SU-DHL-6 (cell line): ENCODE results near the gene LINGO4.

Experiments
- CTCF ChIP-seq: fragments of 200-600 bp; sonication (generic); IDR thresholded peaks from one replicate; pipeline ENCODE4 v1.5.1; 2017; ENCODE audit warnings: antibody characterized with exemption, mild to moderate bottlenecking, low read length, moderate library complexity; ENCODE audit not compliant: insufficient read depth, poor library complexity, severe bottlenecking
- EZH2phosphoT487 ChIP-seq: fragments of 200-600 bp; sonication (generic), shearing (Covaris generic); conservative IDR thresholded peaks from 2 replicates; pipeline ENCODE4 v1.6.1; 2018; ENCODE audit warnings: mild to moderate bottlenecking, antibody characterized with exemption, low read length, moderate library complexity, mixed read lengths

- TF ChIP-seq EZH2phosphoT487 (no peak), CTCF (no peak)
These were observed 28.1 kb upstream of the LINGO4 start for GRCh38 chr1:151833172-151833900.
